OCI-LY3 (cell line): ENCODE measurements around the gene SRSF7.

Source experiments
- CTCF ChIP-seq: fragments of 200-600, 300-600 bp; sonication (generic); IDR thresholded peaks from 2 replicates; pipeline ENCODE4 v1.5.1; 2014; ENCODE audit warnings: antibody characterized with exemption, low read length, low read depth
- EZH2phosphoT487 ChIP-seq: fragments of 200-600 bp; shearing (Covaris generic); IDR thresholded peaks from 2 replicates; pipeline ENCODE4 v1.6.1; 2018; ENCODE audit warnings: antibody characterized with exemption, mixed run types, low read depth

GRCh38 chr2:38765149-38765548 lies 14.0 kb upstream of the SRSF7 start:
- TF ChIP-seq CTCF (no peak), EZH2phosphoT487 (no peak)
